Activated CD4-positive, alpha-beta T cell treated with anti-CD3 and anti-CD28 coated beads, Interleukin-2, amount 10 ng/mL, durations not matched to agents 24 days and 14 days (primary cell): ENCODE data around the gene SH3BP5L. TPM values are rescaled to one million over a fixed set of nuclear protein-coding genes. Genes with fewer than 3 reads are reported as not detected.

Source experiments
- DNase-seq: peaks from one replicate; pipeline ENCODE4 v3.0.0; 2022
- H3K27ac Mint-ChIP-seq: one replicate; pipeline ENCODE4 v1.8.0; 2022; ENCODE audit warnings: mild to moderate bottlenecking, mixed read lengths
- H3K27me3 Mint-ChIP-seq: one replicate; pipeline ENCODE4 v1.8.0; 2022; ENCODE audit warnings: mixed read lengths
- H3K36me3 Mint-ChIP-seq: one replicate; pipeline ENCODE4 v1.8.0; 2022; ENCODE audit warnings: low read depth, mild to moderate bottlenecking, mixed read lengths
- H3K4me1 Mint-ChIP-seq: one replicate; pipeline ENCODE4 v1.8.0; 2021; ENCODE audit warnings: mixed read lengths
- H3K4me3 Mint-ChIP-seq: one replicate; pipeline ENCODE4 v1.8.0; 2022; ENCODE audit warnings: mild to moderate bottlenecking, moderate library complexity, mixed read lengths
- H3K9me3 Mint-ChIP-seq: one replicate; pipeline ENCODE4 v1.8.0; 2021; ENCODE audit warnings: mixed read lengths
- intact Hi-C: fragments of 100-400 bp; cut with micrococcal nuclease; formaldehyde crosslinking; loops from one replicate; pipeline ENCODE4 v1.15.1; 2023
- total RNA-seq: library from RNA; stranded (reverse); gene quantifications from 2 replicates; pipeline ENCODE4 v1.2.3, GENCODE V29; 2022

Gene SH3BP5L
- total RNA-seq, 1 donor from 2014 or later: 27.5 TPM

DNA sequence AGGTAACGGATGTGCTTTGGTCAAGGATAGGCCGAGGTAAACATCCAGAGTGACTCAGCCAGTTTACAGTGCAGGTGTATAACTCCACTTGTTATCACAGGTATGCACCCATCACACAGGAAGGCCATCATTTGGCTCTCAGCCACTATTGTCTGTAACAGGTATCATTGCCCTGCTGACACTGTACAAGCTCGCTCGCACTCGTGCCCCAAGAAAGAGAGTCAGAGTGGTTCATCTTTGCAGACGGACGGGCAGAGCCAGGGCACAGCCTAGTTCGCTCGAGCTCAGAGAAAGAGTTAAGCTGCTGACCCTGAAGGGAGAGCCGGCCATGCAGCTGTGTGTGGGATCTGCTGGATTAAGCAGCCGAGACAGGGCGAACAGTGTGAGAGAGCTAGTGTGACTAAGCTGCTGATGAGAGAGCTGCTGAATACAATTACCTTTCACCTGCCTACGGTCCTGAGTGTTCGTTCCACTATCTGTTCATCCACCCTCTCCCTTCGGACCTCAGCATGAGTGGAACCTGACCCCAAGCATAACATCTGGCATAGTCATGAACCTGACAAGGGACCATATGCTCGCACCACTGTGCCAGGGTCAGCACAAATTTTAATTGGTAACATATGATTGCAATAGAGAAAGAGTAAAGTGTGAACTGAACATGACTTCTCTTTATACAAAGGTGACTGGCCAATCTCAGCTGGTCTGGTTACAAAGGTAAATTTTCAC, 43.1 kb downstream of the SH3BP5L start:
- no peaks in the 10 kb centered on the region for H3K4me1 Mint-ChIP-seq
- peaks cover 10% of the 10 kb centered on the region for H3K9me3 Mint-ChIP-seq
- no peaks in the 10 kb centered on the region for H3K36me3 Mint-ChIP-seq
- DNase-seq: peak; percentile 41
- H3K27me3 Mint-ChIP-seq: no peaks in the 10 kb centered on the region
- intact Hi-C loops: no loop called here
- H3K4me3 Mint-ChIP-seq: no peak overlapping the region
- H3K27ac Mint-ChIP-seq: no peak overlapping the region

GRCh38 chr1:248779350-248779749, 46.4 kb downstream of the SH3BP5L start:
- no peak overlapping the region for H3K4me3 Mint-ChIP-seq
- no peak overlapping the region for H3K27ac Mint-ChIP-seq
- no peaks in the 10 kb centered on the region for H3K36me3 Mint-ChIP-seq
- DNase-seq: peak; percentile 34
- intact Hi-C loops: no loop called here
- H3K9me3 Mint-ChIP-seq: peaks cover 10% of the 10 kb centered on the region
- no peaks in the 10 kb centered on the region for H3K4me1 Mint-ChIP-seq
- H3K27me3 Mint-ChIP-seq: no peaks in the 10 kb centered on the region

DNA sequence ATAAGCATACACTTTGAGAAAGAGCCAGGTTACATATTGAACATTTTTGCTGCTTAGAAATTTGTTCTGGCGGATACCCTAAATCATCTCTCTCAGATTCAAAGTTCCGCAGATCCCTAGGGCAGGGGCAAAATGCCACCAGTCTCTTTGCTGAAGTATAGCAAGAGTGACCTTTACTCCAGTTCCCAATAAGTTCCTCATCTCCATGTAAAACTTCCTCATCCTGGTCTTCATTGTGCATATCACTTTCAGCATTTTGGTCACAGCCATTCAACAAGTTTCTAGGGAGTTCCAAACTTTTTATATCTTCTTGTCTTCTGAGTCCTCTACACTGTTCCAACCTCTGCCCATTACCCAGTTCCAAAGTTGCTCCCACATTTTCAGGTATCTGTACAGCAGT, 46.8 kb downstream of the SH3BP5L start:
- intact Hi-C loops: no loop called here
- no peaks in the 10 kb centered on the region for H3K36me3 Mint-ChIP-seq
- H3K27ac Mint-ChIP-seq: no peak overlapping the region
- H3K27me3 Mint-ChIP-seq: no peaks in the 10 kb centered on the region
- DNase-seq: no peak
- no peak overlapping the region for H3K4me3 Mint-ChIP-seq
- H3K9me3 Mint-ChIP-seq: peaks cover 10% of the 10 kb centered on the region
- H3K4me1 Mint-ChIP-seq: no peaks in the 10 kb centered on the region

DNA sequence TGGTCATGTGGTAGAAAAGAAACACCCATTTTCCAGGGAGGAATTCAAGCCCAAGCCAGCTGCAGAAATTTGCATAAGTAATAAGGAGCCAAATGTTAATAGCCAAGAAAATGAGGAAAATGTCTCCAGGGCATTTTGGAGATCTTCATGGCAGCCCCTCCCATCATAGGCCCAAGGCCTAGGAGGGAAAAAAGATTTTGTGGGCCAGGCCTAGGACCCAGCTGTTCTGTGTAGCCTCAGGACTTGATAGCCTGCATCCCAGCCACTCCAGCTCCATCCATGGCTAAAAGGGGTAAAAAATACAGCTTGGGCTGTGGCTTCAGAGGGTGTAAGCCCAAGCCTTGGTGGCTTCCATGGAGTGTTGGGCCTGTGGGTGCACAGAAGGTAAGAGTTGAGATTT, 48.7 kb downstream of the SH3BP5L start:
- Mint-ChIP-seq H3K4me1 (no peaks in the 10 kb centered on the region), H3K9me3 (peaks cover 10% of the 10 kb centered on the region), H3K36me3 (no peaks in the 10 kb centered on the region), H3K27me3 (peaks cover 2% of the 10 kb centered on the region), H3K27ac (no peak overlapping the region), H3K4me3 (no peak overlapping the region)
- DNase-seq: no peak
- intact Hi-C loops: no loop called here

DNA sequence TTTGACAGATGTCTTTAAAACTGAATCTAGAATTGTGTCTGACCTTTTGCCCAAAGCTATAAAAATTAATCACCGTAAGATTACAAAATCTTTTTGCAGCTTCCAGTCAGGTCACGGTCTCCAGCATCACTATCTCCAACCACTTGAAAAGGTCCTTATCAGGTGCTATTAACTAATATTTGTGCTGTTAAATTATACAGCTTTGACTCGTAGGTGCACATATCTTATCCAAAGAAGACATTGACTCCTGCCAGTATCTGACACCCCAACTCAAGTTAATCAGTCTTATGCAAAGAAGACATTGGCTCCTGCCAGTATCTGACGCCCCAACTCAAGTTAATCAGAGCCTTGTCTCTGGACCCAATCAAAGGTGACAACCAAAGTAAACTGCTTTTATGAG, 50.3 kb downstream of the SH3BP5L start:
- intact Hi-C loops: no loop called here

More for the DNA sequence above, 50.3 kb downstream of the SH3BP5L start:
- H3K27ac Mint-ChIP-seq: no peak overlapping the region
- H3K9me3 Mint-ChIP-seq: peaks cover 5% of the 10 kb centered on the region
- H3K4me1 Mint-ChIP-seq: no peaks in the 10 kb centered on the region
- H3K36me3 Mint-ChIP-seq: no peaks in the 10 kb centered on the region
- DNase-seq: no peak
- H3K4me3 Mint-ChIP-seq: no peak overlapping the region
- H3K27me3 Mint-ChIP-seq: peaks cover 2% of the 10 kb centered on the region

Other genes starting within 250 kb of the SH3BP5L start
- gene OR2T10, start 228.2 kb downstream of the SH3BP5L start, total RNA-seq: not detected in 2 replicates
- not detected in 2 replicates for gene OR2T11, start 190.8 kb downstream of the SH3BP5L start, total RNA-seq
- not detected in 2 replicates for gene OR2T35, start 180.6 kb downstream of the SH3BP5L start, total RNA-seq
- gene OR2T27, start 170.4 kb downstream of the SH3BP5L start, total RNA-seq: not detected in 2 replicates
- gene OR14I1, start 123.1 kb downstream of the SH3BP5L start, total RNA-seq: not detected in 2 replicates
- gene LYPD8, start 70.2 kb downstream of the SH3BP5L start, total RNA-seq: not detected in 2 replicates
- gene ZNF672, start 12.3 kb upstream of the SH3BP5L start, total RNA-seq: 44.0 and 48.8 TPM in 2 replicates
- 94.9 and 100 TPM in 2 replicates for gene ZNF692, start 33.2 kb upstream of the SH3BP5L start, total RNA-seq
- gene PGBD2, start 80.3 kb upstream of the SH3BP5L start, total RNA-seq: 7.4 and 7.6 TPM in 2 replicates